Activated T-helper 1 cell treated with anti-CD3 and anti-CD28 coated beads, Interleukin-12 subunit alpha, Interleukin-12 subunit beta, Interleukin-2, Interleukin-4 antibody, amounts not matched to agents 30 ng/mL and 10 ng/mL and 1 ng/mL, durations not matched to agents 14 hours and 24 hours and 36 hours (primary cell): Measurements from ENCODE around the gene R3HDM2. TPM values are rescaled to one million over a fixed set of nuclear protein-coding genes. Genes with fewer than 3 reads are reported as not detected.

Source experiments
- DNase-seq: peaks from one replicate; pipeline ENCODE4 v3.0.0; 2021; ENCODE audit warnings: low spot score
- H3K27ac Mint-ChIP-seq: one replicate; pipeline ENCODE4 v1.8.0; 2021; ENCODE audit warnings: mild to moderate bottlenecking, mixed read lengths
- H3K27me3 Mint-ChIP-seq: one replicate; pipeline ENCODE4 v1.8.0; 2022; ENCODE audit warnings: mild to moderate bottlenecking, moderate library complexity, mixed read lengths; ENCODE audit not compliant: insufficient read depth
- H3K36me3 Mint-ChIP-seq: one replicate; pipeline ENCODE4 v1.8.0; 2021; ENCODE audit warnings: low read depth, mixed read lengths
- H3K4me1 Mint-ChIP-seq: one replicate; pipeline ENCODE4 v1.8.0; 2021; ENCODE audit warnings: low read depth, mixed read lengths
- H3K4me3 Mint-ChIP-seq: one replicate; pipeline ENCODE4 v1.8.0; 2021; ENCODE audit warnings: mild to moderate bottlenecking, moderate library complexity, mixed read lengths
- H3K9me3 Mint-ChIP-seq: one replicate; pipeline ENCODE4 v1.8.0; 2021; ENCODE audit warnings: mixed read lengths
- intact Hi-C: fragments of 100-400 bp; cut with micrococcal nuclease; formaldehyde crosslinking; loops from one replicate; pipeline ENCODE4 v1.15.1; 2024
- total RNA-seq: library from RNA; stranded (reverse); gene quantifications from 2 replicates; pipeline ENCODE4 v1.2.3, GENCODE V29; 2022

R3HDM2 gene
- total RNA-seq, 1 donor from 2014 or later = 44.6 TPM

DNA sequence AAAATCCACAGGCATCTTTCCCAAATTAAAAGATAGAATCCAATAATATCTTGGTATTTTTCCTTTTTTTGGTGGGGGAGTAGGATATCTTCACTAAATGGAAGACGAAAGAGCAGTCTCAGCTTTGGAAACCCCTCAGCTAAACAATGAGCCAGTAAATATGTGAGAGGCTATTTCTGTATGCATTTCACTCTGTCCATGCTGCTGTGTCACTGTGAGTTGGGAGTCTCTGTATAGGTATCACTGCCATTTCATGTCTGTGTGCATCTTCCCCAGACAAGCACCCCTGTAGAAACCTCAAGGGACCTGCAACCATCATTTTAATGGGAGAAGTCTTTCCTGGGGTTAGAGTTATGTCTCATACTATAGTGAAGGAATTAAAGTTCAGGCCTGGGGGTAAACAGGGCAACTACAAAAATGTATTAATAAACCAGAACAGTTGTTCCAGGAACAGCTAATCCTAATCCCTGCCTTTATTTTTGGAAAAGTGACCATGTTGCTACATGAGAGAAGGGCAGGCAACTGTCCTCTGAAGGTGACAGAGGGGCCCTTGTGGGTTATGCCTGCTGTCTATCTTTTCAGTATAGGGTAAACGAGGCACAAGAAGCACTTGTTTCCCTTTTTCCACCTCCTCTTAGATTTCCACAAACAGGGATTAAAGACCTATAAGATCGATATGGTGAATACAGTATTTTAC, 168.6 kb downstream of the R3HDM2 start:
- no peak for DNase-seq
- intact Hi-C loops = no loop called here
- Mint-ChIP-seq H3K27me3 (no peaks in the 10 kb centered on the region), H3K4me1 (peaks cover 5% of the 10 kb centered on the region), H3K27ac (no peak overlapping the region), H3K9me3 (no peaks in the 10 kb centered on the region), H3K4me3 (no peak overlapping the region), H3K36me3 (peaks cover 7% of the 10 kb centered on the region)

DNA sequence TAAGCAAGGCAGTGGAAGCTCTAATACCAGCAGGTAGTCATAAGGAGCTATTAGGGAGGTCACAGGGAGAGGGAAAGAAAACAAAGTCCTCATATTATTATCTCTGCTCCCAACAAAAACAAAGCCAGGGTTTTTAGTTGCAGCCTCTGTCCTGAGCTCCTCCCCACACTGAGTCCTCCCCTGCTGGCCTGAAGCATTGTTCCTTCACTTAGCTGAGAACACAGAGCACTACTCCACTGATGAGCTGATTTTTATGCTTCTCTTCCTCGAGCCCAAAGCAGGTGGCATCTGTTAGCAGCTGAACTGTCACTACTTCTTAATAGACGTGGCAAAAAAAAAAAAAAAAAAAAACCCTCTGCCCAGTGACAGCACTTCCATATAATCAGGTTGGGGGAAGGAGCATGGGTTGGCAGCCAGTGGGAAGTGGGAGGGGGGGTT, 169.4 kb downstream of the R3HDM2 start:
- DNase-seq = no peak
- H3K27ac Mint-ChIP-seq = no peak overlapping the region
- peaks cover 6% of the 10 kb centered on the region for H3K36me3 Mint-ChIP-seq
- no peak overlapping the region for H3K4me3 Mint-ChIP-seq
- peaks cover 5% of the 10 kb centered on the region for H3K4me1 Mint-ChIP-seq
- no peaks in the 10 kb centered on the region for H3K9me3 Mint-ChIP-seq
- intact Hi-C loops = no loop called here
- H3K27me3 Mint-ChIP-seq = no peaks in the 10 kb centered on the region

DNA sequence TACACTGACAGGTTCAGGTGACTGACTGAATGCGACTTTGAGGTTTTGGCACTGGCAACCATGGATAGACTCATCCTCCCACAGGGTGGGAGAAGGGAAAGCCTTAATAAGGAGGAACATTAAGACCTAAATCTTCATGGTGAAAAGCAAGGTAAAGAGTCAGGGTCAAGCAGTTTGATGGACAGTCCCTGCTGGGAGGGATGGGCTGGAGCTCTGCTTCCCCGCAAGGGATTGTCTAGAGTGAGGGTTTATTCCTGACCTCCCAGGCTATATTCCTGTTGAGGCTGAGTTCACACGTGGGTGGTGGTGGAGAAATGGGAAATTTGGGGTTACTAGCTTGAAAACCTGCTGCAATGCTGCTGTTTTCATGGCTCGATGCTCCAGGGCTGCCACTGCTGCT, 170.5 kb downstream of the R3HDM2 start:
- Mint-ChIP-seq H3K36me3 (peaks cover 7% of the 10 kb centered on the region), H3K27me3 (no peaks in the 10 kb centered on the region)
- intact Hi-C loops = no loop called here

DNA sequence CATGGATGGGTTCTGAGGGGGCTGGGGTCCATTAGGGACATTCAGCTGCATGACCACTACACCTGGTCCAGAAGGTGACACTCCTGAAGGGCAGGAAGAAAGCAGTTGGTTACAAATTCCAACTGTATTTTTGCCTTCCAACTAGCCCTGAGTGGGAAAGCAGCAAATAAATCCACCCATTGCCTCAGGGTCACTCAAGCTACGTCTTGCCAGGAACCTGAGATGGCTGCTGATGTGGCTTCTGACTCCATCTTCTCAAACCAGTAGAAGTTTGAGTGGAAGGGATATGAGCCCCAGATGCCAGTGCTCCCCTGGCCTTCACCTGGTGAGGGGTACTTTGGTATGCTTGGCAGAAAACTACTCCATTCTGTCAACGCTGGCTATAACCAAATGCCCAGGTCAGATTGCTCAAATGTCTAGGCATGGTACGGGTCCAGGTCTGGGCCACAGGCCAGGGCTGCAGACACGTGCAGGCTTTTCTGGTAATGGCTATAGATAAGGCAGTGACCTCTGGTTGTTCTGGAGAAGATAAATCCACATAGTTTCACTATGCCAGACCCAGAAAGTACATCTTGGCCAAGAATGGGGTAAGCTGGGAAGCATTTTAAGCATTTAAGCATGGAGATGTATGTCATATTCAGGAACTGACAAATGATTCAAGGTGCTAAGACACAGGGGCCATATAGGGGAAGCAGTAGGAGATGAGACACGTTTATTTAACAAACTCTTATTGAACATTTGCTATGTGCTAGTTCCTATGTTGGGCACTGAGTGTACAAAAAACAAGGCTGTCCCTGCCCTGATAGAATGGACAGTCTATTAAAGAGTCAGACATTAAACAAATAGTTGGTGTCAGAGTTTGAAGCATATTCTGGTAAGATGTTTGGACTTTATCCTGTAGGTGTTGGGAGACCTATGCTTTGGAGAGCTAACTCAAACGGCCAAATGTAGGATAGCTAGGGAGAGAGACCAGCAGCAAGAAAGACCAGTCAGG, 171.6 kb downstream of the R3HDM2 start:
- Mint-ChIP-seq H3K27ac (no peak overlapping the region), H3K4me3 (no peak overlapping the region)

More for the DNA sequence above, 170.5 kb downstream of the R3HDM2 start:
- Mint-ChIP-seq H3K27ac (no peak overlapping the region), H3K9me3 (no peaks in the 10 kb centered on the region), H3K4me3 (no peak overlapping the region), H3K4me1 (peaks cover 5% of the 10 kb centered on the region)
- no peak for DNase-seq

DNA sequence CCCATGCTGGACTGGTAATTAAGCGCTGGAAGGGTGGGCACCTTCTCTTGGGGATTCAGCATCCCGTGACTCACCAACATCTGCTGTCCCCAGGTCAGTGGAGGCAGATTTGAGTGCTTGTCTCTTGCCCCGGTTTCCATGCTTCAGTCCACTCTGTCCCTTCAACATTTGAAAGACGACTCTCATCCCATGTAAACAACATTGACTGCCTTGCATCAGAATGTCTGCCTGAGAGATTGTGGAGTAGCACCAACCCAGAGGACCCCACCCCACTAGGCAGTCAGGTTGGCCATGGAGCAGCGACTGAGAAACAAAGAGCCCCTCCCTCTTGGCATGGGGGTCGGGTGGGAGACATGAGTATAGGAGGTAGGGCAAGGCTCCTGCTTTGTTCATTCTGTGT, 174.9 kb downstream of the R3HDM2 start:
- intact Hi-C loops = no loop called here
- DNase-seq = no peak

More for the DNA sequence above, 171.6 kb downstream of the R3HDM2 start:
- peaks cover 8% of the 10 kb centered on the region for H3K36me3 Mint-ChIP-seq
- H3K4me1 Mint-ChIP-seq = peaks cover 5% of the 10 kb centered on the region
- H3K27me3 Mint-ChIP-seq = no peaks in the 10 kb centered on the region
- no peaks in the 10 kb centered on the region for H3K9me3 Mint-ChIP-seq
- intact Hi-C loops = no loop called here
- no peak for DNase-seq

DNA sequence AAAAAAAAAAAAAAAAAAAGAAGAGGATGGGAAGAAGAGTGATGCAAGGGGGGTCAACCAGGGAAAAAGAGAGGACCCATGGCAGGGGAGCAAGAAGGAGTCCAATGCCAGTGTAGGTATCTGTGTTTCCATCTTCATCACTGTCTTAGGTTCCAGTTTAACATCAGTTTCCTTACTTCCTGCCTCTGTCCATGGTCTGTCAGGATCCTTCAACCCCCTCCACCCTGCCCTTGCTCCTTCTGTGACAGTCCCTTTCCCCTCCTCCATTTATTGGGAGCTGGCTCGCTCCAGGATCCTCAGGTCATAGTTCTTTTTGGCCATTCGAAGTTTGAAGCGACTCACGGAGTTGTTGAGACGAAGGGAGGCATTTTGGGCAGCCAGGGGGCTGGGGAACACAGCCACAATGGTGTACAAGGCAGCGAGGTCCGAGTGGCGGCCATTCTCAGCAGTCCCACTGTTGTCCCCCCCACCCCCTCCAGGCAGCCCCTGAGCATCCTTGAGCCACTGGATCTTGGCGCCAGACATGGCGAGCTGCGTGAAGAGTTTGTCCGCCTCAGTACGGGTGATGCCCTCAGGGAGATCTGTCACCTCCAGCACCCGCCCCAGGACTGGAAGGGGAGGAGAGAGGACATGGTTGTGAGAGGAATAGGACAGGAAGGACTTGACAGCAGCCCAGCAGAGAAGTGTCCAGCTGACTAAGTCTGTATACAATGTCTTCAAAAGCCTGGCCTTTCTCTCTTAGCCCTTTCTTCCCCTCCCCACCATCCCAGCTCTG, 176.2 kb downstream of the R3HDM2 start:
- H3K36me3 Mint-ChIP-seq = peaks cover 10% of the 10 kb centered on the region
- DNase-seq = no peak
- no peak overlapping the region for H3K27ac Mint-ChIP-seq
- intact Hi-C loops = no loop called here
- H3K27me3 Mint-ChIP-seq = no peaks in the 10 kb centered on the region
- no peak overlapping the region for H3K4me3 Mint-ChIP-seq
- H3K9me3 Mint-ChIP-seq = no peaks in the 10 kb centered on the region
- no peaks in the 10 kb centered on the region for H3K4me1 Mint-ChIP-seq

More for the DNA sequence above, 174.9 kb downstream of the R3HDM2 start:
- Mint-ChIP-seq H3K27ac (no peak overlapping the region), H3K4me3 (no peak overlapping the region), H3K4me1 (no peaks in the 10 kb centered on the region), H3K36me3 (peaks cover 11% of the 10 kb centered on the region), H3K9me3 (no peaks in the 10 kb centered on the region), H3K27me3 (no peaks in the 10 kb centered on the region)

DNA sequence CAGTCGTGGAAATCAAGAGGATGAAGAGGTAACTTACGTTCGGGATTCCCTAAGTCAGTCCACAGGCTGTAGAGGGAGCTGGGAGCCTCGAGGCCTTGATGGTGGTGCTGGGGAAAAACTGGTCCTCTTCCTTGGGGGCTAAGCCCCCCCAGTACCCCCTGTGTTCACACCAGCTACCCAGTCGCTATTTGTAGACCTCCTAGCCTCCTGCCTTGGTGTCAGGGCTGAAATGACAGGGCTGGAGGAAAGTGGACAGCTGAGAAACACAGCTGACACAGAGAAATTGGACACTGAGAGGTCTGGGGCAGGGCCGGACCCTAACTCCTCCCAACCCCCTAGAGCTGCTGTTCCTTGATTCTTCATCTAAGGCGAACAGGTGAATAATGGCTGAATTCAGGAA, 179.9 kb downstream of the R3HDM2 start, which contains the start of gene STAC3:
Gene STAC3 (minus strand): TSS at position 232 of the 400 bp plus-strand sequence. CDS start 1,551 bp downstream, outside the sequence.
- Mint-ChIP-seq H3K4me3 (no peak within 1 kb of the TSS), H3K27me3 (no peaks in the 10 kb centered on the region), H3K36me3 (peaks cover 6% of the 10 kb centered on the region), H3K4me1 (peaks cover 8% of the 10 kb centered on the region), H3K9me3 (no peaks in the 10 kb centered on the region), H3K27ac (no peak within 1 kb of the TSS)
- intact Hi-C loops = no loop called here
- no peak for DNase-seq

DNA sequence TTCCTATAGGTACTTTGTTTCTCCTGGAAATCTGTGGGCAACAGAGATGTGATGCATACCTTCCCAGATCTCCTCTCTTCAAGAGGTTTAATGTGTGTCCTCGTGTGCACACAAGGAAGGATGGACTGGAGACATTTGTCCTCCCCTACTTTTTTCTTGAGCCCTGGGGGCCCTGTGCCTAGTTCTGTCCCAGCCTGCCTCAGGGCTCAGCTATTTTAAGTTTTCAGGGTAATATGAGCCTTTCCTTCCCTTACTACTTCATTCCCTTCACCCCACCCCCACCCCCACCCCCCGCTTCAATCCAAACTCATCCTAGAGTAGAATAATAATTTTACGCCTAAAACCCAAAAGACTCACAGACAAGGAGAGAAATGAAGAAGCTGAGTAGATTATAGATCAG, 180.3 kb downstream of the R3HDM2 start:
- no peak for DNase-seq
- peaks cover 6% of the 10 kb centered on the region for H3K36me3 Mint-ChIP-seq
- H3K4me1 Mint-ChIP-seq = peaks cover 8% of the 10 kb centered on the region
- no peaks in the 10 kb centered on the region for H3K9me3 Mint-ChIP-seq
- no peak overlapping the region for H3K27ac Mint-ChIP-seq
- intact Hi-C loops = no loop called here
- H3K27me3 Mint-ChIP-seq = no peaks in the 10 kb centered on the region
- no peak overlapping the region for H3K4me3 Mint-ChIP-seq

DNA sequence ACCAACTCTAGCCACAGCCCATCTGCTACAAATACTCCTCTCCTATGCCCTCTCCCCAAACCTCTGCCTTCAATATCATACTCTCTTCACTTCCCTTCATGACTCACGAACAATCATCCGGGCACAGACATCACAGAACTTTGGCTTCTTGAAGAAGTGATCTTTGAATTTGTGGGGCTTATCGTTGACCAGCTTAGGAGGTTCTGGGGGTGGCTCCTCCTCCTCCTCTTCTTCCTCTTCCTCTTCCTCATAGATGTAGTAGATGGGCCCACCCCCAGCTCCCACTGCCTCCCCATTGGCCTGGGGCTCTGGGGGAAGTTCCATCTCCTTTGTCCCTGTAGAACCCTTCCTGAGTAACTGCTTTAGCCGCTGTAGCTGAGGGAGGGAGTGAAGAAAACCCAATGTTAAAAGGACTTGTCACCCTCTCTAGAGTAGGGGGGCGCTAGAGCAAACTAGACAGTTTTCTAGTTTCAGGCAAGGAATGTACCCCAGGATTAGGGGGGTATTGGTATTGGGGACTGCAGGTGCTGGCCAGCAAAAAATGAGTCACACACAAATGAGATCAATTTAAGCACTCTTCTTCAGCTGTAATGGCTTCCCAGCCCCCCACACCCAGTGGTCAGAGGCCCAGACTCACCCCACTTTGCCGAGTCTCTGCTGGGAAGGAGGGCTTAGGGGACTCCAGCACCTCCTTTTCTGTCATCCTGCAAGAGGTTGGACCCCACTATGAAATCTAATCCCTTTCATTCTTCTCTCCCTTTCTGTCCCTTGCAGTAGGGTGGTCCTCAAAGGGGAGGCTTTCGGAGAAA, 181.7 kb downstream of the R3HDM2 start:
- intact Hi-C loops = loop anchor here (10.0 kb wide), 1 partner anchor 376 kb away; no protein-coding TSS in a partner anchor

DNA sequence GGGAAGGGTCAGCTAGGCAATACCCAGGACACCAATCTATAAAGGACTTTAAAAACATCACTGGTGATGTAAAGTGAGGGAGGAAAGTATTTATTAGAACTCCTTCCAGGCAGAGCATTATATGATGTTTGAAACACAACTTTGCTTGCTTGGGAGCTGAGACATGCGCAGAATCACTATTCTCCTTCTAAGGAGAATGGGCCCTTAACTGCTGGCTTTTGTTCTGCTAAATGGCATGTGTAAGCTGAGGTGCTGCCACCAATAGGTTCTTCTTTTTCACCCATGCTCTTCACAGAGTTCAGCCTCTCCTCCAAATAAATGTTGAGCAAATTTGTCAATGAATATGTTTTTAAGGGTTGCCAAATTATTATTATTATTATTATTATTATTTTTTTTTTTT, 183.8 kb downstream of the R3HDM2 start:
- intact Hi-C loops = loop anchor here (10.0 kb wide), 1 partner anchor 378 kb away; no protein-coding TSS in a partner anchor
- H3K4me3 Mint-ChIP-seq = no peak overlapping the region

More for the DNA sequence above, 181.7 kb downstream of the R3HDM2 start:
- Mint-ChIP-seq H3K27ac (no peak overlapping the region), H3K27me3 (peaks cover under 1% of the 10 kb centered on the region), H3K36me3 (peaks cover 6% of the 10 kb centered on the region), H3K9me3 (no peaks in the 10 kb centered on the region), H3K4me1 (peaks cover 10% of the 10 kb centered on the region), H3K4me3 (no peak overlapping the region)
- DNase-seq = no peak

DNA sequence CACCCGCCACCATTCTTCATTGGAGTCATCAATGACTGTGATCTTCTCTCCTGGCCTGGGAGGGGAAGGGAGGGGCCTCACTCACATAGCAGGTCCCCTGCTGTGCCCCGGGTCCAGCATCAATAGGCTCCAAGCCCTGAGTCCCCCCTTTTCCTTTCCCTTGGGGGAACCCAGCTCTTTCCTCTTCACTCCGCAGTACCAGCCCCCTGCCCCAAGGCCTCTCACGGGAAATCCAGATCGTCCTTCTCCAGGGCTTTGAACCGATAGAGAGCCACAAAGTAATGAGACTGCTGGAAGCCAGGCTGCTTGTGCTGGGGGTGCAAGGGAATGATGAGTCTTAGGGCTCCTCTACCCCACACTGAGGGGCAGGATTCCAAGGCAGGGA, 186.5 kb downstream of the R3HDM2 start:
- peak overlapping the region; percentile 31 for H3K4me3 Mint-ChIP-seq
- peaks cover 48% of the 10 kb centered on the region for H3K4me1 Mint-ChIP-seq
- intact Hi-C loops = loop anchor here (5.0 to 10.0 kb wide), 2 partner anchors 132 to 380 kb away; partner anchors contain the start of gene STAT6
- no peak for DNase-seq
- no peak overlapping the region for H3K27ac Mint-ChIP-seq
- H3K36me3 Mint-ChIP-seq = peaks cover 2% of the 10 kb centered on the region
- no peaks in the 10 kb centered on the region for H3K9me3 Mint-ChIP-seq
- peaks cover 29% of the 10 kb centered on the region for H3K27me3 Mint-ChIP-seq

More for the DNA sequence above, 183.8 kb downstream of the R3HDM2 start:
- Mint-ChIP-seq H3K4me1 (peaks cover 23% of the 10 kb centered on the region), H3K27ac (no peak overlapping the region), H3K36me3 (peaks cover 2% of the 10 kb centered on the region), H3K27me3 (peaks cover 11% of the 10 kb centered on the region), H3K9me3 (no peaks in the 10 kb centered on the region)
- DNase-seq = no peak
